GM12873 (cell line): ENCODE results near the gene TRIM71.

Experiments
- TF ChIP-seq, protein P1 (sequence below): IDR thresholded peaks from 2 replicates; pipeline ENCODE4 v1.5.1; 2012; ENCODE audit warnings: low read depth, mild to moderate bottlenecking, moderate library complexity, low read length, control low read depth; ENCODE audit not compliant: insufficient read depth; ENCODE audit errors: missing control alignments

Gene TRIM71

DNA sequence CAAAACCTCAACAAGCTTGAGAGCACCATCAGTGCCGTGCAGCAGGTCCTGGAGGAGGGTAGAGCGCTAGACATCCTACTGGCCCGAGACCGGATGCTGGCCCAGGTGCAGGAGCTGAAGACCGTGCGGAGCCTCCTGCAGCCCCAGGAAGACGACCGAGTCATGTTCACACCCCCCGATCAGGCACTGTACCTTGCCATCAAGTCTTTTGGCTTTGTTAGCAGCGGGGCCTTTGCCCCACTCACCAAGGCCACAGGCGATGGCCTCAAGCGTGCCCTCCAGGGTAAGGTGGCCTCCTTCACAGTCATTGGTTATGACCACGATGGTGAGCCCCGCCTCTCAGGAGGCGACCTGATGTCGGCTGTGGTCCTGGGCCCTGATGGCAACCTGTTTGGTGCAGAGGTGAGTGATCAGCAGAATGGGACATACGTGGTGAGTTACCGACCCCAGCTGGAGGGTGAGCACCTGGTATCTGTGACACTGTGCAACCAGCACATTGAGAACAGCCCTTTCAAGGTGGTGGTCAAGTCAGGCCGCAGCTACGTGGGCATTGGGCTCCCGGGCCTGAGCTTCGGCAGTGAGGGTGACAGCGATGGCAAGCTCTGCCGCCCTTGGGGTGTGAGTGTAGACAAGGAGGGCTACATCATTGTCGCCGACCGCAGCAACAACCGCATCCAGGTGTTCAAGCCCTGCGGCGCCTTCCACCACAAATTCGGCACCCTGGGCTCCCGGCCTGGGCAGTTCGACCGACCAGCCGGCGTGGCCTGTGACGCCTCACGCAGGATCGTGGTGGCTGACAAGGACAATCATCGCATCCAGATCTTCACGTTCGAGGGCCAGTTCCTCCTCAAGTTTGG, 72.9 kb downstream of the TRIM71 start:
- TF ChIP-seq, protein P1, sequence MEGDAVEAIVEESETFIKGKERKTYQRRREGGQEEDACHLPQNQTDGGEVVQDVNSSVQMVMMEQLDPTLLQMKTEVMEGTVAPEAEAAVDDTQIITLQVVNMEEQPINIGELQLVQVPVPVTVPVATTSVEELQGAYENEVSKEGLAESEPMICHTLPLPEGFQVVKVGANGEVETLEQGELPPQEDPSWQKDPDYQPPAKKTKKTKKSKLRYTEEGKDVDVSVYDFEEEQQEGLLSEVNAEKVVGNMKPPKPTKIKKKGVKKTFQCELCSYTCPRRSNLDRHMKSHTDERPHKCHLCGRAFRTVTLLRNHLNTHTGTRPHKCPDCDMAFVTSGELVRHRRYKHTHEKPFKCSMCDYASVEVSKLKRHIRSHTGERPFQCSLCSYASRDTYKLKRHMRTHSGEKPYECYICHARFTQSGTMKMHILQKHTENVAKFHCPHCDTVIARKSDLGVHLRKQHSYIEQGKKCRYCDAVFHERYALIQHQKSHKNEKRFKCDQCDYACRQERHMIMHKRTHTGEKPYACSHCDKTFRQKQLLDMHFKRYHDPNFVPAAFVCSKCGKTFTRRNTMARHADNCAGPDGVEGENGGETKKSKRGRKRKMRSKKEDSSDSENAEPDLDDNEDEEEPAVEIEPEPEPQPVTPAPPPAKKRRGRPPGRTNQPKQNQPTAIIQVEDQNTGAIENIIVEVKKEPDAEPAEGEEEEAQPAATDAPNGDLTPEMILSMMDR: no peak

DNA sequence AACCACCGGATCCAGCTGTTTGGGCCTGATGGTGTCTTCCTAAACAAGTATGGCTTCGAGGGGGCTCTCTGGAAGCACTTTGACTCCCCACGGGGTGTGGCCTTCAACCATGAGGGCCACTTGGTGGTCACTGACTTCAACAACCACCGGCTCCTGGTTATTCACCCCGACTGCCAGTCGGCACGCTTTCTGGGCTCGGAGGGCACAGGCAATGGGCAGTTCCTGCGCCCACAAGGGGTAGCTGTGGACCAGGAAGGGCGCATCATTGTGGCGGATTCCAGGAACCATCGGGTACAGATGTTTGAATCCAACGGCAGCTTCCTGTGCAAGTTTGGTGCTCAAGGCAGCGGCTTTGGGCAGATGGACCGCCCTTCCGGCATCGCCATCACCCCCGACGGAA, 73.6 kb downstream of the TRIM71 start:
- TF ChIP-seq, protein P1: no peak

DNA sequence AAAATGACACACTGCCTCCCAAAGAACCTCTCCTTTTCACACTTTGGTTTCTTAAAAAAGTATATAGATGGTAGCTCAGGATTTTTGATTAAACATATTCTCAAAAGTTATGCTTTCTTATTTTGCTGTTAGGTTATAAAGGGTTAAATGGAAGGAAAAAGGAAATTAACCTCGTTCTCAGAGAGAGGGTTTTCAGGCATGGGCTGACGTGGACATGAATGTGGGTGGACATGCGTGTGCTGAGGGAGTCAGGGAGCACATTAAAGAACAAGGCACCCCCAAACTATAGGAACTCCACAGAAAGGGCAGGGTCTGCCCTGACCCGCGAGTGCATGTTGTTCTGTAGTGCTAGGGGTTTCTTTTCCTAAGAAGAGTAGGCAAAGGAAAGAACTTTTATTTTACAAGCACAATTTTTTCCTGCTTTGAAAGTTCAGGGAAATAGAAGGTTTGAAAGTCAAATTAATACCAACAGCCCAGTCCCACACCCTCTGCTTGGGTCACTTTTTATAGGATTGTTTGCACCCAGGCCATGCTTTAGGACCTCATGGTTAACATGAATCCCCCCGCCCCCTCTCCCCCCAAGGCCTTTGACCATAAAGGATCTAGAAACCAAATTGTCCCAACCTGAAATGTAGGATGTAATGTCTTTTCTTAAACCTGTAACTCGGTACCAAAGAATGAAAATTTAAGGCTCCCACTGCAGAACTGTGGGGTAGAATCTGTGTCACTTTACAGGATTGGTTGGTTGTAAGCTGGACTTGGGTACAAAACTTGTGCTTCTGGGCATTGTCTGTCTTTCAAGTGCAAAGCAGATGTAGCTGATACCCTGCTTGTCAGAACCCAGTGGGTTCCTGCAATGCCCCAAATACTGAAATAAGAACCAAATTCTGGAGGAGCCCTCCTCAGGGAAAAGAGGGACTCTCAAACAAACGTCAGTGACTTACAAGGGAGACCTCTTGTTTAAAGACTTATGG, 75.1 kb downstream of the TRIM71 start:
- TF ChIP-seq, protein P1: no peak

DNA sequence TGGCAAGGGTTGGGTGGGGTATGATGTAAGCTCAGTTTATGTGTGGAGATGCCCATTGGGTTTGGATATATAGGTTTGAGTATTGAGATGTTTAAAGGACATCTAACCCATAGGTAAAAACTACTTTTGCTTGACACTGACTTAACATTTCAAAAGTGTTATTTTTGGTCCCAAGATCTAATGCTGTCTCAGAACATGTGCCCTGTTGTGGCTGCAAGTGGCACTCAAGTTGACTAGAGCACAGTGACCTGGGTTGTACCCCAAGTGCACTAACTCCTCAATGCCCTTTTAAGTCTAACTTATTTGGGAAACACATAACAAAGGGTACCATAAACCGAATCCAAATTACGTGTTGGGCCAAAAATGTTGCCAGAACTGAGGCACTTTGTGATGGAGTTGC, 77.2 kb downstream of the TRIM71 start:
- TF ChIP-seq, protein P1: no peak

DNA sequence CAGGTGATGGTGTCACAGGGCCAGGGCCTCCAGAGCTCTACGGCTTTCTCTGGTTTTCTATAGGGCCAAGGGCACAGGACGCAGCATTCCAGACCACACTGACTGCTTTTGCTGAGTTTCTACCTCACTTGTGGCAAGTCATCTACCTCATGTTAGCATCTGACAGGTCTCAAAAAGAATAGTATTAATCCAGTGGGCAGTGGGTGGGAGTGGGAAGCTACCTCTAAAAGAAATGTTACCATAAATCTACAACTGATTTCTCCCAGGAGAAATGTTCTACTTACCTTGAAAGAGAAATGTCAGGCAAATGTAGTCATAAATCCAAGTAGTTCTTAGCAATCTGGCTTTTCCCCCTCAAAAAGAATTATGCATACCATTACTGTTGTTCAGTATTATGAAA, 77.9 kb downstream of the TRIM71 start:
- TF ChIP-seq, protein P1: no peak

DNA sequence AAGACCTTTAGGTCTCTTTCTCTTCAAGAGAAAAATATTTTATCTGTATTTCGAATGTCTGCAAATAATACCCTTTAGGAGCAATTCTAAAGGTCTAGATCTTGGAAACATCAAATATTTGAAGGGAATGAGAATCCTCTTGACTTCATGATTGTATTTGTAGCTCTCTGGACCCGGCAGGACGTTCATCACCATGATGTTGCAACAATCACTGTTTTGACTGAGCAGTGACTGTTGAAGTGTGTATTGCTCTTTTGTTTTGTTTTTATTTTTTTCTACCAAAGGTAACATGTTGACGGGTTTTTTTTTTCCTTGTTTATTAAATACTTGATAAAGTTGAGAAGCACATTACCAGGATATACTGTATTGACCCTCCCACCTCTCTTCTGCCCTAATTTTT, 78.3 kb downstream of the TRIM71 start:
- TF ChIP-seq, protein P1: no peak
